Measurements from ENCODE around the gene TCEA3.

The TCEA3 gene

GRCh38 chr1:23367791-23368561 lies 56.6 kb downstream of the TCEA3 start:
- DNase-seq (ENCODE audit: low spot score), result peak; percentile 99

GRCh38 chr1:23367451-23367790 lies 57.1 kb downstream of the TCEA3 start:
- DNase-seq (ENCODE audit: low spot score), result no peak

DNA sequence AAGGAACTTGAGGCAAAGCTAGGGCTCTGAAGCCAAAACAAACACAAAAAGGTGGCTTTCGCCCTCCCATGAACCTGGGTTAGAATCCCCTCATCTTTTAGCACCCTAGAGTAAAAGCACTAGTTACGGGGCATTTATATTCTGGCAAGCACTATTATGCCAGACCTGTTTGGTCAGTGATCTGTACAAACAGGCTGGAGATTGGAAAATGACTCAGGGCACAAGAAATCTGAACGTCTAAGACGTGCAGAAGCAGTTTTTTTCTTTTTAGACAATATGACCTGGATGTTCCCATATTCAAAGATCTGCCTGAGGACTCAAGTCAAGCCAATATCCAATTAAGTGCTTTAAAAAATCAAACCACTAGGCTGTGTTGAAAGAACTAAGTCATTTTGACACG lies 58.0 kb downstream of the TCEA3 start:
- no peak for DNase-seq (ENCODE audit: low spot score)

GRCh38 chr1:23366146-23366545 lies 58.4 kb downstream of the TCEA3 start:
- no peak for DNase-seq (ENCODE audit: low spot score)

- DNase-seq (ENCODE audit: low spot score), result no peak
Measured at GRCh38 chr1:23362218-23362713, 62.3 kb downstream of the TCEA3 start.

DNA sequence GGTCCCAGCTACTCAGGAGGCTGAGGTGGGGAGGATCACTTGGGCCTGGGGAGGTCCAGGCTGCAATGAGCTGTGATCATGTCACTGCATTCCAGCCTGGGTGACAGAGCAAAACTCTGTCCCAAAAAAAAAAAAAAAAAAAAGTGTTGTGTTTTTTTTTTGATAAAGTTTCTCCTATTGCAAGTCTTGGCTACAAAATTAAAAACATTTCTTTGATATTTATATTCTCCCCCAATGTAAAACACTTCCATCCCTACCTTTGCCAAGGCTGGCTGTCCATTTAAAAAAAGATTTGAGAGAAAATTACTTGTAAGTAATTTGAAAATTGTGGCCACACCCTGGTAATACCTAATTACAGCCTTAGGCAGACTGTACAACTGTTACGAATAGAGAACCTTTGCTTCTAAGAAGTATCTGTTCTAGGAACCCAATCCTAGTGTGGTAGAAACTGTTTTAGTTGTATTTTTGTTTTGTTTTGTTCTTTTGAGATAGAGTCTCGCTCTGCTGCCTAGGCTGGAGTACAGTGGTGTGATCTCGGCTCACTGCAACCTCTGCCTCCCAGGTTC lies 66.2 kb downstream of the TCEA3 start:
- DNase-seq (ENCODE audit: low spot score), result no peak

DNA sequence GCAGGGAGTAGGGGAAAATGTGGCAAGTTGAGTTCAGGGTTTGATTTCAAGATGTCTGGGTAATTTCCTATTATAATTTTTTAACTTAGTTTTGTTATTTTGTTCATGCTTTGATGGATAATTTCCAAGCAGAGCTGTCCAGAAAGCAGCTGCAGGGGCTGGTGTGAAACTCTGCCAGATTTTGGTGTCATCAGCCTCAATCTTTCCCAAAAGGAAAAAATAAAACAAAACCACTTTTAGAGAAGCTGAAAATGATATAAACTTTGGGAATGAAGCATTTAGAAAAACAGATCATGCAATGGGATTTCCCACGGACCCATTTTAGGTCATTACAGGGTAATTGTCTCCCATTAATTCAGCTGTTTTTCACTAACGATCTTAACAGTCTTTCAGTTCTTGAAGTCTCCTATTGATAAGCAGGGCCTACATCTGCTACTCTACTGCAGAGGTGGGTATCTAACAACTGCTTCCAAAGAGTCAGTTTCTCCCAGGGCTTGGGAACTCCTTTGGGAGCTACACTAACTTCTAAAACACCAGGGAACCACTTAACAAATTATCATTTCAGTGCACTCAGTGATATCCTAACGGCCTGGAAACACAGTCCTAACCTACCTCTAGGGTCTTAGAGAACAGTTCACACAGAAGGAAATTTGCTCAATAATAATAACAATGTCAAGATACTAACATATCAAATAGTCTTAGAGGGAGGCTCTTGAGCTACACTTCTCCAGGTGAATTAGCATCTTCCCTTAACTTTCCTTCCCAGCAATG lies 67.2 kb downstream of the TCEA3 start:
- no peak for DNase-seq (ENCODE audit: low spot score)

- no peak for DNase-seq (ENCODE audit: low spot score)
Measured at GRCh38 chr1:23356471-23357137, 67.9 kb downstream of the TCEA3 start.

- DNase-seq (ENCODE audit: low spot score), result no peak
Measured at GRCh38 chr1:23354245-23354644, 70.3 kb downstream of the TCEA3 start.

DNA sequence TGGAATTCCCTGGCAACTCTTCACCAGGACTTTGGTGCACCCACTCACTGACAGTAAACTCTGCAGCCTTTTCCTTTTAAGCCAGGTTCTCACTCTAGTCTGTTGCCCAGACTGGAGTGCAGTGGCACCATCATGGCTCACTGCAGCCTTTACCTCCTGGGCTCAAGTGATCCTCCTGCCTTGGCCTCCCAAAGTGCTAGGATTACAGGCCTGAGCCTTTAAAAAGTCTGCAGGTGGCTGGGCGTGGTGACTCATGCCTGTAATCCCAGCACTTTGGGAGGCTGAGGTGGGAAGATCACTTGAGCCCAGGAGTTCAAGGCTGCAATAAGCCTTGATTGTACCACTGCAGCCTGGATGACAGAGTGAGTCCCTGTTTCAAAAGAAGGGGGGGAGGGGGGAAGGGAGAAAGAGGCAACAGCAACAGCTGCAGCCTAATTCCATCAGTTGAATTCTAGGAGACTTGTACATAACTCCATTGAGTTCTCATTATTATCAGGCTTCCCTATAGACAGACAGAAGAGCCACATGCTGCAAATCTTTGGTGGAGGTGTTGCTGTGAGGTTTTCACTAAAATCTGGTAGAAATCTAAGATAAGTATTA lies 72.4 kb downstream of the TCEA3 start:
- no peak for DNase-seq (ENCODE audit: low spot score)

DNA sequence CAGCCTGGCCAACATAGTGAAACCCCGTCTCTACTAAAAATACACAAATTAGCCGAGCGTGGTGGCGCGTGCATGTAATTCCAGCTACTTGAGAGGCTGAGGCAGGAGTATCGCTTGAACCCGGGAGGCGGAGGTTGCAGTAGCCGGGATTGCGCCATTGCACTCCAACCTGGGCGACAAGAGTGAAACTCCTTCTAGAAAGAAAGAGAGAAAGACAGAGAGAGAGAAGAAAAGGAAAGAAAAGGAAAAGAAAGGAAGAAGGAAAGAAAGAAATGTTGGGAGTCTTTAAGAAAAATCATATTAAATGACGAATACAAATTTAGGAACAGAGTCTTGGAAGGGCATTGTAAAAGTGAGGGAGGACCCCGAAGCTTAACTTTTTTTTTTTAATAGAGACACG lies 78.6 kb downstream of the TCEA3 start:
- DNase-seq (ENCODE audit: low spot score), result no peak

DNA sequence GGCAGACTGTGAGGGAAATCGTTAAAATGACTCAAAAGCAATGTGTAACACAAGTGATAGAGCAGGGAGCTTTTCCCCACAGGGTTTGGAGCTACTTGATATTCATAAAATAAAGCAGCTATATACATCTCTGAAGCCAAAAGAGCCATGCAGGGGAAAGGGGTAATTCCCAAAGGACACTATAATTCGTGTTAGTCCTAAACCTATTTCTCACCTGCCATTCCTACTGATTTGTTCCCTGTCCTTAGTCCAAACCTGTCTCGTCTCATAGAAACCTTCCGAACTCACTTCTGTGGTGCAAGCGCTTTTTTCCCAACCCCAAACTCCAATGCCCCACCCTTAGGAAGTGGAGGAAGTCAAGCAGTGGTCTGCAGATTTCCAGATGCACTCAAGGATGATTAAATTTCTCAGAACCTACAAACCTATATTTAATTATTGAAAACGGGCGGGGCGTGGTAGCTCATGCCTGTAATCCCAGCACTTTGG lies 79.5 kb downstream of the TCEA3 start:
- DNase-seq (ENCODE audit: low spot score), result peak; percentile 2

GRCh38 chr1:23344111-23344986 lies 80.2 kb downstream of the TCEA3 start, which contains the start of gene HNRNPR:
Gene HNRNPR (minus strand): TSS chr1:23344284. CDS start chr1:23341008, 3,276 bp downstream.
- peak; percentile 100 for DNase-seq (ENCODE audit: low spot score)

DNA sequence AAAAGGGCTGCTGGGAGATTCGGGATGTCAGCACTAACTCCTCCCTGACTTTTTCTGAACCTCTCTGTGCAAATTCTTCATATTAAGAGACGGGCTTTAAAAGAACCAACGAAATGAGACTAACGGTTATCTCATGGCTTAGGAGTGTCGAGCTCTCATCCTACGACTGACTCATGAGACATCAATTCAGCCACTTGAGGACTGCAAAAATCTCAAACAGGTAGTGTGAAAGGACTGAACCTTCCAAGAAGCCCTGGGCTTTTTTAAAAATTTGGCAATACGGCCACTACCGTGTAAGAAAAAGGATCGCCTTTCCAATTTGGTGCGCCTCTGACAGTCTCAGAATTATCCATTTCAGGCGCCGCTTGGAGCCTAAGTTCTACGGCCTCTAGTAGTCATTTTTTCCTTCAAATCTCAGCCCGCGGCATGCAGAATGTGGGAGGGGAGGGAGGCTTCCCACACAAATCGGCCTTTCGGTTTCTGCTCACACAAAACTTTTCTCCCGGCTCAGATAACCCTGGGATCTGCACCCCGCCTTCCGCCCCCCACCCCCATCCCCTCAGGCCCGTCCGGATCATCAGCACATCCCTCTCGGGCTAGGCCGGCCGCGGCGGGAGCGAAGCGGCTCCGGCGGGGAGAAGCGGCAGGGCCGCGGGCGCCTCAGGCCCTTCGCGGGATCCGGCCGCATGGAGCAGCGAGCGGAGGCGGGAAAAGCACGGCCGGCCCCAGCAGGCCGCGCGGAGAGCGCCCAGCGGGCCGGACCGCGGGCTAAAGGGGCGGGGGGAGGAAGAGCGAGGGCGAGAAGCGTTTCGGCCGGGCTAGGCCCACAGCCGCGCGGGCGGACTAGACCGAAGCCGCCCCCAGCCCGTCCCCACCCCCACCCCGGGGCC lies 81.1 kb downstream of the TCEA3 start:
- peak; percentile 33 for DNase-seq (ENCODE audit: low spot score)

GRCh38 chr1:23341931-23342692 lies 82.4 kb downstream of the TCEA3 start:
- DNase-seq (ENCODE audit: low spot score), result peak; percentile 40

- no peak for DNase-seq (ENCODE audit: low spot score)
Measured at GRCh38 chr1:23339632-23340031, 84.9 kb downstream of the TCEA3 start.

GRCh38 chr1:23337869-23338268 lies 86.7 kb downstream of the TCEA3 start:
- no peak for DNase-seq (ENCODE audit: low spot score)

DNA sequence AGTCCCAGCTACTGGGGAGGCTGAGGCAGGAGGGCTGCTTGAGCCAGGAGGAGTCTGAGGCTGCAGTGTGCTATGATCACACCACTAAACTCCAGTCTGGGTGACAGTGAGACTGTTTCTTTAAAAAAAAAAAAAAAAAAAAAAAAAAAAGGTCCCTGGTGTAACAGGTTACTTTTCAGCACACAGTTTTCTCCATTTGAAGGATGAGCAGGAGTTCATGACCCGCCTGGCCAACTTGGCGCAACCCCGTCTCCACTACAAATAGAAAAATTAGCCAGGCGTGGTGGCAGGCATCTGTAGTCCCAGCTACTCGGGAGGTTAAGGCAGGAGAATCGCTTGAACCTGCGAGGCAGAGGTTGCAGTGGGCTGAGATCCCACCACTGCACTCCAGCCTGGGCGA lies 92.8 kb downstream of the TCEA3 start:
- no peak for DNase-seq (ENCODE audit: low spot score)

Measured in CD4-positive, alpha-beta T cell treated with Interleukin-2 at 100 ng/mL for 4 hours (primary cell).